Tibial nerve (tissue), 4 donors: ENCODE measurements around the gene FAHD1. TPM values are rescaled to one million over a fixed set of nuclear protein-coding genes. Genes with fewer than 3 reads are reported as not detected.
"Not testable (repeated sequence)": the region's sequence is repeated elsewhere in the genome, so short reads cannot be mapped to it uniquely, and the experiment has no call there.

Source experiments
- DNase-seq, 2 donors: peaks; one replicate each; pipeline ENCODE4 v3.0.0-alpha.2; 2019; ENCODE audit warnings: low spot score in 2 of 2
- H3K27ac ChIP-seq, 4 donors: fragments of 200-600 bp; sonication (generic) in 3 of 4; one replicate each; pipeline ENCODE4 v1.5.1; 2017 to 2019; ENCODE audit warnings: mild to moderate bottlenecking in 1 of 4
- H3K27me3 ChIP-seq, 2 donors: fragments of 200-600 bp; sonication (generic) in 1 of 2; one replicate each; pipeline versions ENCODE4 v1.5.1 to v1.6.0; 2017 to 2019
- H3K36me3 ChIP-seq, 3 donors: fragments of 200-600 bp; sonication (generic); one replicate each; pipeline ENCODE4 v1.5.1; 2018 to 2019
- H3K4me1 ChIP-seq, 4 donors: fragments of 200-600 bp; sonication (generic) in 3 of 4; one replicate each; pipeline ENCODE4 v1.5.1; 2017 to 2019
- H3K4me3 ChIP-seq, 4 donors: fragments of 200-600 bp; sonication (generic) in 3 of 4; one replicate each; pipeline ENCODE4 v1.5.1; 2017 to 2019; ENCODE audit warnings: mild to moderate bottlenecking in 1 of 4, moderate library complexity in 1 of 4
- H3K9me3 ChIP-seq, 4 donors: fragments of 200-600 bp; sonication (generic) in 3 of 4; one replicate each; pipeline ENCODE4 v1.5.1; 2017 to 2019
- EP300 ChIP-seq, 2 donors: sonication (generic); formaldehyde crosslinking; IDR thresholded peaks; one replicate each; pipeline ENCODE4 v1.6.1; 2017; ENCODE audit warnings: antibody characterized with exemption in 2 of 2, mild to moderate bottlenecking in 1 of 2
- POLR2A ChIP-seq, 2 donors: fragments of 450-650 bp; IDR thresholded peaks; one replicate each; pipeline ENCODE4 v1.6.1; 2017; ENCODE audit warnings: antibody characterized with exemption in 2 of 2, mild to moderate bottlenecking in 2 of 2, moderate library complexity in 2 of 2
- WGBS, 2 donors: methylation state at CpG; one replicate each; pipeline ENCODE4 v1.1.5; 2018; 5-methylcytosine and 5-hydroxymethylcytosine counted together
- total RNA-seq, 4 donors: library from RNA; depleted of rRNA; stranded (reverse); fragments of >200 nt; gene quantifications; one replicate each; pipeline ENCODE4 v1.1.0, GENCODE V29; 2016
- TF ChIP-seq, protein P1 (sequence below), 5 experiments: fragments of 200-600 bp in 3 of 5; fragments of 450-650 bp in 2 of 5; sonication (generic) in 3 of 5; IDR thresholded peaks; one replicate each; pipeline ENCODE4 v1.5.1; 2016 to 2019; ENCODE audit warnings: antibody characterized with exemption in 5 of 5, mild to moderate bottlenecking in 3 of 5, moderate library complexity in 2 of 5

FAHD1 gene
- total RNA-seq, 4 donors from 2014 or later: 17.5 to 44.1 (median 33.7) TPM

DNA sequence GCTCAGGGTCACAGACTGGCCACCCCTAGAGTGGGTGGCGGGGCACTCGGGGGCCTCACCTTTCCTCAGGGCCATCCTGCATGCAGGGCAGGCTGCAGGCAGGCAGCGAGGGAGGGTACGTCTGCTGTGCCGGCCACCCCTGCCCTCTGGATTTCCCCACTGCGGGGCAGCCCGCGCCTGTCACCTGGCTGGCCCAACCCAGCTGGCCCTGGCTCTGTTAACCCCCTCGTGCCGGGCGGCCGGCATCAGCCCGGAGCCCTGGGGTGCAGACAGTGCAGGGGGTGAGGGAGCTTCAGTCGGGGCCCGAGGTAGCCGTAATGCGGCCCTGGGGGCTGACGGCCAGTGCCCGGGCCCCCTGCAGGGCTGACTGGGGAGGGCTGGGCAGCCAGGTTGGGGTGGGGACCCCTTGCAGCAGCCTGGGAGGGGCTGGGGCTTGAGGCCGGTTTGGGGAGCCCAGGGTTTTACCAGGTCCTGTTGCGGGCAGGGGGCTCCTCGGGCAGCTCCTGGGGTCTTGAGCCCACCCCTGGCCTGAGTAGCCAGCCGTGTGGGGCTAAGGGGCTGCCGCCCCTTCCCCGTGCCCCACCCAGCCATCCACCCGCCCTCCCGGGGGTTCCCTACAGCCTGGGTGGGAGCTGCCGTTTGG is 33.3 kb upstream of the FAHD1 start, which contains the start of gene IGFALS:
IGFALS (minus strand) TSS at position 128 of the 643 bp plus-strand sequence; CDS start at position 75, 53 bp downstream.
- H3K27me3 ChIP-seq: no peaks in the 10 kb centered on the region
- H3K4me1 ChIP-seq: peaks cover 0 to 9% (median 0%) of the 10 kb centered on the region in 4 donors
- DNase-seq: no peak
- no peak within 1 kb of the TSS for H3K27ac ChIP-seq
- 49 to 51% methylated on average over 16 to 22 of the region's 28 CpGs for WGBS, 2 donors
- H3K4me3 ChIP-seq: no peak within 1 kb of the TSS
- TF ChIP-seq EP300 (IDR thresholded peaks at IDR 0.05) (no peak), POLR2A (IDR thresholded peaks at IDR 0.05) (no peak)
- TF ChIP-seq, protein P1, sequence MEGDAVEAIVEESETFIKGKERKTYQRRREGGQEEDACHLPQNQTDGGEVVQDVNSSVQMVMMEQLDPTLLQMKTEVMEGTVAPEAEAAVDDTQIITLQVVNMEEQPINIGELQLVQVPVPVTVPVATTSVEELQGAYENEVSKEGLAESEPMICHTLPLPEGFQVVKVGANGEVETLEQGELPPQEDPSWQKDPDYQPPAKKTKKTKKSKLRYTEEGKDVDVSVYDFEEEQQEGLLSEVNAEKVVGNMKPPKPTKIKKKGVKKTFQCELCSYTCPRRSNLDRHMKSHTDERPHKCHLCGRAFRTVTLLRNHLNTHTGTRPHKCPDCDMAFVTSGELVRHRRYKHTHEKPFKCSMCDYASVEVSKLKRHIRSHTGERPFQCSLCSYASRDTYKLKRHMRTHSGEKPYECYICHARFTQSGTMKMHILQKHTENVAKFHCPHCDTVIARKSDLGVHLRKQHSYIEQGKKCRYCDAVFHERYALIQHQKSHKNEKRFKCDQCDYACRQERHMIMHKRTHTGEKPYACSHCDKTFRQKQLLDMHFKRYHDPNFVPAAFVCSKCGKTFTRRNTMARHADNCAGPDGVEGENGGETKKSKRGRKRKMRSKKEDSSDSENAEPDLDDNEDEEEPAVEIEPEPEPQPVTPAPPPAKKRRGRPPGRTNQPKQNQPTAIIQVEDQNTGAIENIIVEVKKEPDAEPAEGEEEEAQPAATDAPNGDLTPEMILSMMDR (IDR thresholded peaks at IDR 0.05): no peak
- H3K36me3 ChIP-seq: peaks cover 0 to 57% (median 6%) of the 10 kb centered on the region in 3 donors
- H3K9me3 ChIP-seq: peaks cover 0 to 15% (median 0%) of the 10 kb centered on the region in 4 donors

DNA sequence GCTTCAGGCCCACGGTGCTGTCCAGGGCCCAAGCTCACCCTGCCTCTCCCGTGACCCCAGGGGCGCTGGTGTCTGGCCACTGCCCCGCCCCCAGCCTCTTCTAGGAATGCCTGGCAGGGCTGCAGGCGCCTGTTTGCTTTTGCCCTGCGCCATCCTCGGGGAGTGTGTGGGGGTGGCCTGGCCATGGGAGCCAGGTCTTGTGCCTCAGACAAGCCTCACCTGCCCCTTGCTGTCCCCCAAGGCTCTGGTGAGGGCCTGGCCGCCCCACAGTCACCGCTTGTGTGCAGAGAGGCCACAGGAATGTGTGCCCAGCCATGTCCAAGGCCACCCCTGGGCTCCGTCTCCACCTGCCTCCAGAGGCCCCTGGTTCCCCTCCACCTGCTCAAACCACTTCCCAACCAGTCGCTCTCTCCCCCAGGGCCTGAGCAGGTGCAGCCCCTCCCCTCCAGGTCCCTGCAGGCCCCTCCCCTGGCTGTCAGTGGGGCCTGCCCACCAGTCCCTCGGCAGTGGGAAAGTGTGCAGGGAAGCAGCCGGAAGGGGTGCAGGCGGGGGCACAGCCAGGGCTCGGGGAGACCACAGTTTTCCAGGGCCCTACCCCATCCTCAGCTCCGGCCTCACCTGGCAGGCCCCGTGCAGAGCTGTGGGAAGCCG is 32.7 kb upstream of the FAHD1 start:
- Histone ChIP-seq H3K27me3 (no peaks in the 10 kb centered on the region), H3K27ac (no peak overlapping the region), H3K36me3 (peaks cover 0 to 51% (median 4%) of the 10 kb centered on the region in 3 donors), H3K4me1 (peaks cover 0 to 8% (median 0%) of the 10 kb centered on the region in 4 donors), H3K4me3 (no peak overlapping the region), H3K9me3 (peaks cover 0 to 15% (median 0%) of the 10 kb centered on the region in 4 donors)
- no peak for DNase-seq
- WGBS, 2 donors: 60 to 62% methylated on average over 9 to 16 of the region's 18 CpGs
- TF ChIP-seq POLR2A (IDR thresholded peaks at IDR 0.05): no peak
- TF ChIP-seq EP300 (IDR thresholded peaks at IDR 0.05): no peak
- TF ChIP-seq, protein P1 (IDR thresholded peaks at IDR 0.05): no peak

DNA sequence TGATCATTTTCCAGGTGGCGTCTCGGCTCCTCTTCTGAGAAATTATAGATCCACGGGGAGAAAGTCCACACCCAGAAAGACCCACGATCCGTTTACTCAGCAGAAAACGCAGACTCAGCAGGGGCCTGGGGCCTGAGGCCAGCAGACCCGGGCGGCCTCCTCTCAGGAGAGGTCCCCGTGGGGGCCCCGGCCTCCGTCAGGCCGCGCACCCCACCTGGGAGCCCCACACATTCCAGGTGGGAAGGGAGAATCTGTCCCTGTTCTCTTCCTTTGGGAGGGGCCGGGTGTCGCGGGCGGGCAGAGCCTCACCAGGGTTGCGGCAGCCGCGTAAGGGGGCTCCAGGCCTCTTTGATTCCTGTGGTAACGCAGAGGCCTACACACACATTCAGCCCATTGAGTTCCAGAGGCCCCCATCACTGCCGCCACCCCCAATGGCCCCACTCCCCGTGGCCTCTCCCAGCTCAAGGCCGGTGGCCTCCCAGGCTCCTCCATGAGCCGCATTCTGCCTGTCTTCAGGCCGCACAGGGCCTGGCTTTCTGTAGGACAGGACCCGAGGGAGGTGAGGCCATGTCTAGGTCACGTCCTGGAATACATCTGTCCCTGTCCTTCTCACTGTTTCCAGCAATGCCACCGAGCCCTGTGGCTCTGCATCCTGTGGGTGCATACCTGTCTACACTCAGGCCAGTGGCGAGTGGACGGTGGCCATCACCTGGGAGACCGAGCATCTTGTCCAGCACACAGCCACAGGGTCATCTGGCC is 31.9 kb upstream of the FAHD1 start:
- no peak for DNase-seq
- no peak overlapping the region for H3K27ac ChIP-seq
- WGBS, 2 donors: 85% methylated on average over 28 to 32 of the region's 32 CpGs
- peaks cover 0 to 15% (median 0%) of the 10 kb centered on the region in 4 donors for H3K9me3 ChIP-seq
- TF ChIP-seq POLR2A (IDR thresholded peaks at IDR 0.05) (no peak), EP300 (IDR thresholded peaks at IDR 0.05) (no peak)
- TF ChIP-seq, protein P1 (IDR thresholded peaks at IDR 0.05): no peak
- no peak overlapping the region for H3K4me3 ChIP-seq
- H3K36me3 ChIP-seq: peaks cover 0 to 43% (median 0%) of the 10 kb centered on the region in 3 donors
- peaks cover 0 to 8% (median 0%) of the 10 kb centered on the region in 4 donors for H3K4me1 ChIP-seq
- H3K27me3 ChIP-seq: no peaks in the 10 kb centered on the region

DNA sequence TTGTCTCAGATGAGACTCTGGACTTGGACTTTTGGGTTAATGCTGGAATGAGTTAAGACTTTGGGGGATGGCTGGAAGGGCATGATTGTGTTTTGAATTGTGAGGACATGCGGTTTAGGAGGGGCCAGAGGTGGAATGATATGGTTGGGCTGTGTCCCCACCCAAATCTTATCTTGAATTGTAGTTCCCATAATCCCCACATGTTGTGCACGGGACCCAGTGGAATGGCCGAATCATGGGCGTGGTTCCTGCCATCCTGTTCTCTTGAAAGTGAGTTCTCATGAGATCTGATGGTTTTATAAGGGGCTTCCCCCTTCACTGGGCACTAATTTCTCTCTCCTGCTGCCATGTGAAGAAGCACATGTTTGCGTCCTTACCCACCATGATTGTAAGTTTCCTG is 27.7 kb upstream of the FAHD1 start:
- not testable (repeated sequence) for H3K4me3 ChIP-seq, H3K27me3 ChIP-seq, H3K4me1 ChIP-seq, H3K27ac ChIP-seq, DNase-seq
- Histone ChIP-seq H3K9me3 (peaks cover 0 to 15% (median 0%) of the 10 kb centered on the region in 4 donors), H3K36me3 (peaks cover 0 to 12% (median 0%) of the 10 kb centered on the region in 3 donors)
- WGBS, 2 donors: 87 to 92% methylated on average over 5 of the region's 5 CpGs

DNA sequence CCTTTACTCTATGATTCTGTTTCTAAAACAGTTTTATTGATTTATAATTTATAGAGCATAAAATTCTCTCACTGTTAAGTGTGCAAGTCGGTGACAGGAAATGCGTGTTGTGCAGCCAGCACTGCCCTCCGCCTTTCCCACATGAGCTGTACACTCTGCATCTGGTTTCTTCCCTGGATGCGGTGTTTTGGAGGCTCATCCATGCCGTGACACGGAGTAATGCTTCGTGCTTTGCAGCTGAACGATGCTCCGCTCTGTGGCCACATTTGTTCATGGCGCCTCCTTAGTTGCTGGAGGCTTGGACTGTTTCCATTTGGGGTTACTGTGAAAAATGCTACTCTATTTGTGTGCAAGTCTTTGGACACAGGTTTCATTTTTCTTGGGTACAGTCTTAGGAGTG is 26.3 kb upstream of the FAHD1 start:
- Histone ChIP-seq H3K9me3 (peaks cover 0 to 15% (median 0%) of the 10 kb centered on the region in 4 donors), H3K4me3 (no peak overlapping the region), H3K27ac (no peak overlapping the region), H3K36me3 (peaks cover 0 to 17% (median 0%) of the 10 kb centered on the region in 3 donors), H3K4me1 (no peaks in the 10 kb centered on the region), H3K27me3 (no peaks in the 10 kb centered on the region)
- no peak for TF ChIP-seq EP300 (IDR thresholded peaks at IDR 0.05)
- TF ChIP-seq, protein P1 (IDR thresholded peaks at IDR 0.05): no peak
- TF ChIP-seq POLR2A (IDR thresholded peaks at IDR 0.05): no peak
- DNase-seq: no peak
- 81% methylated on average over 10 of the region's 10 CpGs for WGBS, 2 donors
